Neural cell (in vitro differentiated cells): ENCODE data around the gene DCDC1. TPM values are rescaled to one million over a fixed set of nuclear protein-coding genes. Genes with fewer than 3 reads are reported as not detected.

ENCODE experiments used
- H2AFZ ChIP-seq: fragments of 200-600, 300-800 bp; sonication (generic), shearing (Covaris generic); 2 replicates; pipeline ENCODE4 v1.6.0; 2014; ENCODE audit warnings: low read depth, mild to moderate bottlenecking, antibody characterized with exemption, low read length, moderate library complexity
- H3F3A ChIP-seq: fragments of 200-600 bp; shearing (Covaris generic); 2 replicates; pipeline ENCODE4 v1.6.1; 2016; ENCODE audit warnings: mild to moderate bottlenecking, moderate library complexity, mixed read lengths, antibody characterized with exemption, low read length; ENCODE audit not compliant: insufficient read depth, poor library complexity, severe bottlenecking
- H3K27ac ChIP-seq: fragments of 200-600, 300-800 bp; sonication (generic), shearing (Covaris generic); 2 replicates; pipeline ENCODE4 v1.5.1; 2014; ENCODE audit warnings: mild to moderate bottlenecking, low read length, moderate library complexity
- H3K27me3 ChIP-seq: fragments of 300-800, 200-600 bp; sonication (generic), shearing (Covaris generic); 2 replicates; pipeline ENCODE4 v1.6.0; 2014; ENCODE audit warnings: mild to moderate bottlenecking, low read depth, low read length, moderate library complexity; ENCODE audit not compliant: insufficient read depth
- H3K36me3 ChIP-seq: fragments of 300-800, 200-600 bp; sonication (generic), shearing (Covaris generic); 2 replicates; pipeline ENCODE4 v1.5.1; 2014; ENCODE audit warnings: mild to moderate bottlenecking, antibody characterized with exemption, low read length, moderate library complexity; ENCODE audit not compliant: insufficient read depth
- H3K4me2 ChIP-seq: fragments of 300-800, 200-600 bp; sonication (generic), shearing (Covaris generic); 2 replicates; pipeline ENCODE4 v1.6.0; 2014; ENCODE audit warnings: mild to moderate bottlenecking, low read length
- H3K4me3 ChIP-seq: fragments of 300-800, 200-600 bp; sonication (generic), shearing (Covaris generic); 2 replicates; pipeline ENCODE4 v1.5.1; 2014; ENCODE audit warnings: mild to moderate bottlenecking, low read length, moderate library complexity
- H3K79me2 ChIP-seq: fragments of 200-600 bp; shearing (Covaris generic); replicated peaks from 2 replicates; pipeline ENCODE4 v1.6.0; 2014; ENCODE audit warnings: mild to moderate bottlenecking, low read length, moderate library complexity; ENCODE audit not compliant: insufficient read depth
- H3K9ac ChIP-seq: fragments of 300-800, 200-600 bp; sonication (generic), shearing (Covaris generic); 2 replicates; pipeline ENCODE4 v1.6.1; 2016; ENCODE audit warnings: mild to moderate bottlenecking, low read length, mixed read lengths
- H3K9me2 ChIP-seq: fragments of 200-600 bp; shearing (Covaris generic); 2 replicates; pipeline ENCODE4 v1.6.1; 2016; ENCODE audit warnings: mild to moderate bottlenecking, low read length, mixed read lengths; ENCODE audit not compliant: insufficient read depth
- H3K9me3 ChIP-seq: fragments of 200-600, 300-800 bp; sonication (generic), shearing (Covaris generic); 2 replicates; pipeline ENCODE4 v1.6.1; 2016; ENCODE audit warnings: mild to moderate bottlenecking, mixed run types, low read length, moderate library complexity, mixed read lengths
- H4K20me1 ChIP-seq: fragments of 200-600 bp; shearing (Covaris generic); 2 replicates; pipeline ENCODE4 v1.6.1; 2016; ENCODE audit warnings: mild to moderate bottlenecking, mixed run types; ENCODE audit not compliant: insufficient read depth
- EP300 ChIP-seq: fragments of 450-650 bp; conservative IDR thresholded peaks from 2 replicates; pipeline ENCODE4 v1.6.1; 2014; ENCODE audit warnings: antibody characterized with exemption, mild to moderate bottlenecking, moderate library complexity; ENCODE audit not compliant: poor library complexity, severe bottlenecking
- EZH2 ChIP-seq: fragments of 200-600, 300-800 bp; shearing (Covaris generic), sonication (generic); IDR thresholded peaks from 2 replicates; pipeline ENCODE4 v1.6.1; 2014; ENCODE audit warnings: antibody characterized with exemption, low read length, borderline replicate concordance, mild to moderate bottlenecking; ENCODE audit not compliant: insufficient read depth, poor library complexity, severe bottlenecking
- MXI1 ChIP-seq: fragments of 450-650 bp; conservative IDR thresholded peaks from 2 replicates; pipeline ENCODE4 v1.6.1; 2014; ENCODE audit warnings: antibody characterized with exemption, mild to moderate bottlenecking; ENCODE audit not compliant: poor library complexity, severe bottlenecking
- POLR2AphosphoS5 ChIP-seq: IDR thresholded peaks from 2 replicates; pipeline ENCODE4 v1.6.1; 2012
- RAD21 ChIP-seq: fragments of 450-650 bp; conservative IDR thresholded peaks from 2 replicates; pipeline ENCODE4 v1.6.1; 2014; ENCODE audit warnings: antibody characterized with exemption, mild to moderate bottlenecking, moderate library complexity
- REST ChIP-seq: IDR thresholded peaks from 2 replicates; pipeline ENCODE4 v1.6.1; 2012; ENCODE audit warnings: borderline replicate concordance
- SMC3 ChIP-seq: fragments of 450-650 bp; conservative IDR thresholded peaks from 2 replicates; pipeline ENCODE4 v1.6.1; 2014; ENCODE audit warnings: antibody characterized with exemption, mild to moderate bottlenecking, moderate library complexity; ENCODE audit not compliant: poor library complexity
- TAF1 ChIP-seq: IDR thresholded peaks from 2 replicates; pipeline ENCODE4 v1.6.1; 2012; ENCODE audit warnings: low read depth
- polyA plus RNA-seq: library from polyadenylated mRNA; depleted of rRNA; stranded (reverse); fragments of >200 nt; gene quantifications from 2 replicates; pipeline ENCODE4 v1.2.3, GENCODE V29; 2014
- TF ChIP-seq, protein P1 (sequence below): fragments of 450-650 bp; IDR thresholded peaks from 2 replicates; pipeline ENCODE4 v1.5.1; 2014; ENCODE audit warnings: antibody characterized with exemption, mild to moderate bottlenecking, moderate library complexity; ENCODE audit not compliant: poor library complexity, severe bottlenecking

The DCDC1 gene
- polyA plus RNA-seq, 1 donor from 2014 or later, result 5.0 TPM

DNA sequence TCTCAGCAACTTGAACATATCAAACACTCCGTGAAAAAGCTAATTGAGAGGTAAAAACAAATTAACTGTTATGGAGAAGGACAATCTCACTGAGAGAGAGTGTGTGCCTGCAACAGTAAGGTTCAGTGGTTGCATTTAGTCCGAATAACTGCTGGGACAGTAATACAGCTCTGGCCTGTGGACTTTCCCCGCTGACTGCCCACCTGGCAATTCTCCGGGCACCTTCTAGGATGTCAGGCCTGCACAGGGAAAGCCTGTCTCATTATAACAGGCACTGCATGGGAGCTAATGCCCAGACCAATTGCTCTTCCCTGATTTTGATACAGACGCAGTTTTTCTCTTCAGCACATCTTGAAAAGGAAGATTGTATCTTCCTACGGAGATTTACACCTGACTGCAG is 251.0 kb downstream of the DCDC1 start:
- Histone ChIP-seq H3K27ac (no peak overlapping the region), H3K36me3 (no peaks in the 10 kb centered on the region), H2AFZ (no peak overlapping the region), H3K9me3 (no peaks in the 10 kb centered on the region), H4K20me1 (no peaks in the 10 kb centered on the region), H3K79me2 (no peaks in the 10 kb centered on the region), H3K4me3 (no peak overlapping the region), H3K9ac (no peak overlapping the region), H3K27me3 (no peaks in the 10 kb centered on the region), H3K4me2 (no peak overlapping the region), H3K9me2 (no peaks in the 10 kb centered on the region), H3F3A (no peaks in the 10 kb centered on the region)
- no peak for TF ChIP-seq REST

DNA sequence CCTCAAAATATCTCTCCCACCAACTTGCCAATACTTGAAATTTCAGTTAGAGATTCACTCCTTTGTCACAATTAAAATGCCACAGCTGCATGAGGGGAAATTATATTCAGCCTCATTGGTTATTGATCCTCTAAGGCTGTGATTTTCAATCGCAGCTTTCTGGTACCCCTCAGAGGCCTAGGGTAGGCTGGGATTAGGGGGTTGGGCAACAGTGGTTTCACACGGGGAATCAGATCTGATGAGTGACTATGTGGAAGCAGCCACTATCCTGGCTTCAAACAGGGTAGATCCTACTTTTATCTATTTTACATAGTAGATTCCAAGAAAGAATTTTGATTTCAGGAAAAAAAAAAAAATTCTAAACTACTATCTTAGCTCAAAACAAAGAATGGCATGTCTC is 252.5 kb downstream of the DCDC1 start:
- Histone ChIP-seq H3K79me2 (no peaks in the 10 kb centered on the region), H3K9me2 (no peaks in the 10 kb centered on the region), H3K4me2 (no peak overlapping the region), H3K36me3 (no peaks in the 10 kb centered on the region), H3K9ac (no peak overlapping the region), H3F3A (no peaks in the 10 kb centered on the region), H3K27ac (no peak overlapping the region), H3K9me3 (no peaks in the 10 kb centered on the region), H3K27me3 (no peaks in the 10 kb centered on the region), H3K4me3 (no peak overlapping the region), H4K20me1 (no peaks in the 10 kb centered on the region), H2AFZ (no peak overlapping the region)
- no peak for TF ChIP-seq POLR2AphosphoS5

GRCh38 chr11:31114442-31114841 is 255.1 kb downstream of the DCDC1 start:
- H3K79me2 ChIP-seq, result no peaks in the 10 kb centered on the region
- no peaks in the 10 kb centered on the region for H4K20me1 ChIP-seq
- H3K27me3 ChIP-seq, result no peaks in the 10 kb centered on the region
- no peak overlapping the region for H3K4me2 ChIP-seq
- H3K36me3 ChIP-seq, result no peaks in the 10 kb centered on the region
- H2AFZ ChIP-seq, result no peak overlapping the region
- H3F3A ChIP-seq, result no peaks in the 10 kb centered on the region
- TF ChIP-seq, protein P1, sequence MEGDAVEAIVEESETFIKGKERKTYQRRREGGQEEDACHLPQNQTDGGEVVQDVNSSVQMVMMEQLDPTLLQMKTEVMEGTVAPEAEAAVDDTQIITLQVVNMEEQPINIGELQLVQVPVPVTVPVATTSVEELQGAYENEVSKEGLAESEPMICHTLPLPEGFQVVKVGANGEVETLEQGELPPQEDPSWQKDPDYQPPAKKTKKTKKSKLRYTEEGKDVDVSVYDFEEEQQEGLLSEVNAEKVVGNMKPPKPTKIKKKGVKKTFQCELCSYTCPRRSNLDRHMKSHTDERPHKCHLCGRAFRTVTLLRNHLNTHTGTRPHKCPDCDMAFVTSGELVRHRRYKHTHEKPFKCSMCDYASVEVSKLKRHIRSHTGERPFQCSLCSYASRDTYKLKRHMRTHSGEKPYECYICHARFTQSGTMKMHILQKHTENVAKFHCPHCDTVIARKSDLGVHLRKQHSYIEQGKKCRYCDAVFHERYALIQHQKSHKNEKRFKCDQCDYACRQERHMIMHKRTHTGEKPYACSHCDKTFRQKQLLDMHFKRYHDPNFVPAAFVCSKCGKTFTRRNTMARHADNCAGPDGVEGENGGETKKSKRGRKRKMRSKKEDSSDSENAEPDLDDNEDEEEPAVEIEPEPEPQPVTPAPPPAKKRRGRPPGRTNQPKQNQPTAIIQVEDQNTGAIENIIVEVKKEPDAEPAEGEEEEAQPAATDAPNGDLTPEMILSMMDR, result no peak
- TF ChIP-seq POLR2AphosphoS5, result no peak
- TF ChIP-seq TAF1, result no peak
- no peak for TF ChIP-seq EP300
- no peak for TF ChIP-seq SMC3
- TF ChIP-seq REST, result no peak
- TF ChIP-seq RAD21, result no peak
- TF ChIP-seq EZH2, result no peak
- TF ChIP-seq MXI1, result no peak
- no peak overlapping the region for H3K4me3 ChIP-seq
- H3K9me3 ChIP-seq, result no peaks in the 10 kb centered on the region
- no peak overlapping the region for H3K9ac ChIP-seq
- H3K27ac ChIP-seq, result no peak overlapping the region
- H3K9me2 ChIP-seq, result no peaks in the 10 kb centered on the region
